Measurements from ENCODE around the gene FAM174C. TPM values are rescaled to one million over a fixed set of nuclear protein-coding genes. Genes with fewer than 3 reads are reported as not detected.

Gene FAM174C
- total and polyA plus RNA-seq, 2 of the 8 experiments (the other 6 are each of a cell fraction or from before 2014, with no cell fraction given): 44.5 to 125 TPM

DNA sequence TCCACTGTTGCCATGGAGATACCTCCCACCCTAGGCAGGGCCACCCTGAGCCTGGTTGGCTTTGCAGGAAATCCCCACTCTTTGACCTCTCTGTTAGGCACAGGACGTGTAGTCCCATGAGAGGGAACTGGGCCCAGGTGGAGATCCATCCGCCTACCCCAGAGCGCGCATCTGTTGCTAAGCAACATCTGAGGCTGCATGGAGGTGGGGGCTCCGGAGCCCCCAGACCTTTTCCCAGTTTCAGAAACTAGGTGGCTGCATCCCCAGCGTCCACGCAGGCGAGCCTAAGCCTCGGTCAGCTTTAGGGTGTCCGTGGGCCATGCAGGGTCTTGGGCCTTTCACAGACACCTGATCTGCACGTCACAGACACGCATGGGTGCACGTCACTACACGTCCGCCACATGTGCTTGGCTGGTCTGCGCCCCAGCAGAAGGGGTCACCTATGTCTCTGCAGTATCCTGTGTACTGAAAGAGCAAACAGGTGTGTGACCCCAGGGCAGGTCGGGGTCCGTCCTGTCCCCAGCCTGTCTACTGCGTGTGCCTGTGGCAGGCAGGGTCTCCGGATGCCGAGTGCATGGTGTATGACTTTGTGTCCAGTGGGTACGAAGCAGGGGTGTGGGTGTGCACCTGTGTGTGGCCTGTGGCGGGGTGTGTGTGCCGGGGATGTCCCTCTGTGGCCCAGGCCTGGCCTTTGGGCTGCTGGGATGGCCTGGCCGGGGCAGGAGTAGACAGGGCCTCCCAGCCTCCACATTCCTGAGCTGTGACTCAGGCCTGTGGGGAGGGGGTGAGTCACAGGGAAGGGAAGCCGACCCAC, 10.3 kb upstream of the FAM174C start (continued):
- TF ChIP-seq, protein P1, sequence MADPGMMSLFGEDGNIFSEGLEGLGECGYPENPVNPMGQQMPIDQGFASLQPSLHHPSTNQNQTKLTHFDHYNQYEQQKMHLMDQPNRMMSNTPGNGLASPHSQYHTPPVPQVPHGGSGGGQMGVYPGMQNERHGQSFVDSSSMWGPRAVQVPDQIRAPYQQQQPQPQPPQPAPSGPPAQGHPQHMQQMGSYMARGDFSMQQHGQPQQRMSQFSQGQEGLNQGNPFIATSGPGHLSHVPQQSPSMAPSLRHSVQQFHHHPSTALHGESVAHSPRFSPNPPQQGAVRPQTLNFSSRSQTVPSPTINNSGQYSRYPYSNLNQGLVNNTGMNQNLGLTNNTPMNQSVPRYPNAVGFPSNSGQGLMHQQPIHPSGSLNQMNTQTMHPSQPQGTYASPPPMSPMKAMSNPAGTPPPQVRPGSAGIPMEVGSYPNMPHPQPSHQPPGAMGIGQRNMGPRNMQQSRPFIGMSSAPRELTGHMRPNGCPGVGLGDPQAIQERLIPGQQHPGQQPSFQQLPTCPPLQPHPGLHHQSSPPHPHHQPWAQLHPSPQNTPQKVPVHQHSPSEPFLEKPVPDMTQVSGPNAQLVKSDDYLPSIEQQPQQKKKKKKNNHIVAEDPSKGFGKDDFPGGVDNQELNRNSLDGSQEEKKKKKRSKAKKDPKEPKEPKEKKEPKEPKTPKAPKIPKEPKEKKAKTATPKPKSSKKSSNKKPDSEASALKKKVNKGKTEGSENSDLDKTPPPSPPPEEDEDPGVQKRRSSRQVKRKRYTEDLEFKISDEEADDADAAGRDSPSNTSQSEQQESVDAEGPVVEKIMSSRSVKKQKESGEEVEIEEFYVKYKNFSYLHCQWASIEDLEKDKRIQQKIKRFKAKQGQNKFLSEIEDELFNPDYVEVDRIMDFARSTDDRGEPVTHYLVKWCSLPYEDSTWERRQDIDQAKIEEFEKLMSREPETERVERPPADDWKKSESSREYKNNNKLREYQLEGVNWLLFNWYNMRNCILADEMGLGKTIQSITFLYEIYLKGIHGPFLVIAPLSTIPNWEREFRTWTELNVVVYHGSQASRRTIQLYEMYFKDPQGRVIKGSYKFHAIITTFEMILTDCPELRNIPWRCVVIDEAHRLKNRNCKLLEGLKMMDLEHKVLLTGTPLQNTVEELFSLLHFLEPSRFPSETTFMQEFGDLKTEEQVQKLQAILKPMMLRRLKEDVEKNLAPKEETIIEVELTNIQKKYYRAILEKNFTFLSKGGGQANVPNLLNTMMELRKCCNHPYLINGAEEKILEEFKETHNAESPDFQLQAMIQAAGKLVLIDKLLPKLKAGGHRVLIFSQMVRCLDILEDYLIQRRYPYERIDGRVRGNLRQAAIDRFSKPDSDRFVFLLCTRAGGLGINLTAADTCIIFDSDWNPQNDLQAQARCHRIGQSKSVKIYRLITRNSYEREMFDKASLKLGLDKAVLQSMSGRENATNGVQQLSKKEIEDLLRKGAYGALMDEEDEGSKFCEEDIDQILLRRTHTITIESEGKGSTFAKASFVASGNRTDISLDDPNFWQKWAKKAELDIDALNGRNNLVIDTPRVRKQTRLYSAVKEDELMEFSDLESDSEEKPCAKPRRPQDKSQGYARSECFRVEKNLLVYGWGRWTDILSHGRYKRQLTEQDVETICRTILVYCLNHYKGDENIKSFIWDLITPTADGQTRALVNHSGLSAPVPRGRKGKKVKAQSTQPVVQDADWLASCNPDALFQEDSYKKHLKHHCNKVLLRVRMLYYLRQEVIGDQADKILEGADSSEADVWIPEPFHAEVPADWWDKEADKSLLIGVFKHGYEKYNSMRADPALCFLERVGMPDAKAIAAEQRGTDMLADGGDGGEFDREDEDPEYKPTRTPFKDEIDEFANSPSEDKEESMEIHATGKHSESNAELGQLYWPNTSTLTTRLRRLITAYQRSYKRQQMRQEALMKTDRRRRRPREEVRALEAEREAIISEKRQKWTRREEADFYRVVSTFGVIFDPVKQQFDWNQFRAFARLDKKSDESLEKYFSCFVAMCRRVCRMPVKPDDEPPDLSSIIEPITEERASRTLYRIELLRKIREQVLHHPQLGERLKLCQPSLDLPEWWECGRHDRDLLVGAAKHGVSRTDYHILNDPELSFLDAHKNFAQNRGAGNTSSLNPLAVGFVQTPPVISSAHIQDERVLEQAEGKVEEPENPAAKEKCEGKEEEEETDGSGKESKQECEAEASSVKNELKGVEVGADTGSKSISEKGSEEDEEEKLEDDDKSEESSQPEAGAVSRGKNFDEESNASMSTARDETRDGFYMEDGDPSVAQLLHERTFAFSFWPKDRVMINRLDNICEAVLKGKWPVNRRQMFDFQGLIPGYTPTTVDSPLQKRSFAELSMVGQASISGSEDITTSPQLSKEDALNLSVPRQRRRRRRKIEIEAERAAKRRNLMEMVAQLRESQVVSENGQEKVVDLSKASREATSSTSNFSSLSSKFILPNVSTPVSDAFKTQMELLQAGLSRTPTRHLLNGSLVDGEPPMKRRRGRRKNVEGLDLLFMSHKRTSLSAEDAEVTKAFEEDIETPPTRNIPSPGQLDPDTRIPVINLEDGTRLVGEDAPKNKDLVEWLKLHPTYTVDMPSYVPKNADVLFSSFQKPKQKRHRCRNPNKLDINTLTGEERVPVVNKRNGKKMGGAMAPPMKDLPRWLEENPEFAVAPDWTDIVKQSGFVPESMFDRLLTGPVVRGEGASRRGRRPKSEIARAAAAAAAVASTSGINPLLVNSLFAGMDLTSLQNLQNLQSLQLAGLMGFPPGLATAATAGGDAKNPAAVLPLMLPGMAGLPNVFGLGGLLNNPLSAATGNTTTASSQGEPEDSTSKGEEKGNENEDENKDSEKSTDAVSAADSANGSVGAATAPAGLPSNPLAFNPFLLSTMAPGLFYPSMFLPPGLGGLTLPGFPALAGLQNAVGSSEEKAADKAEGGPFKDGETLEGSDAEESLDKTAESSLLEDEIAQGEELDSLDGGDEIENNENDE (IDR thresholded peaks at IDR 0.05; ENCODE audit: insufficient replicate concordance, low read length): no peak
- TF ChIP-seq ASH2L (IDR thresholded peaks at IDR 0.05; ENCODE audit: low read length): peak; percentile 52
- 0 out of 2 replicates have a peak, but pooled peaks have one; percentile 45 for TF ChIP-seq TCF12 (IDR thresholded peaks at IDR 0.05; ENCODE audit: low read depth, low read length)
- TF ChIP-seq CBX8 (IDR thresholded peaks at IDR 0.05; ENCODE audit: borderline replicate concordance, low read depth, low read length): no peak
- TF ChIP-seq CHD2 (IDR thresholded peaks at IDR 0.05; ENCODE audit: low read length): no peak
- peak; percentile 99 for TF ChIP-seq JUN (IDR thresholded peaks at IDR 0.05; ENCODE audit: low read depth, low read length)
- no peak for TF ChIP-seq SUZ12 (IDR thresholded peaks at IDR 0.05; ENCODE audit: low read length)
- TF ChIP-seq YY1 (IDR thresholded peaks at IDR 0.05; ENCODE audit: low read depth, low read length): no peak
- TF ChIP-seq TAF1 (IDR thresholded peaks at IDR 0.05; ENCODE audit: low read depth, low read length): no peak
- no peak for TF ChIP-seq SIRT6 (IDR thresholded peaks at IDR 0.05; ENCODE audit: low read length)
- TF ChIP-seq TBP (IDR thresholded peaks at IDR 0.05; ENCODE audit: low read depth, low read length): no peak
- no peak for TF ChIP-seq NRF1 (IDR thresholded peaks at IDR 0.05; ENCODE audit: low read depth, low read length)

Data from H1 (cell line).